Glutamatergic neuron (in vitro differentiated cells): Measurements from ENCODE around the gene NPAT. TPM values are rescaled to one million over a fixed set of nuclear protein-coding genes. Genes with fewer than 3 reads are reported as not detected.
A peak's percentile ranks its signal among the peaks of the same experiment; 100 is the strongest.

Experiments
- DNase-seq: peaks from one replicate; pipeline ENCODE4 v3.0.0; 2022
- H3K27ac Mint-ChIP-seq: one replicate; pipeline ENCODE4 v1.8.0; 2020; ENCODE audit warnings: mild to moderate bottlenecking, mixed read lengths, inconsistent platforms; ENCODE audit not compliant: unreplicated experiment
- H3K27me3 Mint-ChIP-seq: one replicate; pipeline ENCODE4 v1.8.0; 2020; ENCODE audit warnings: mild to moderate bottlenecking, moderate library complexity, mixed read lengths, inconsistent platforms; ENCODE audit not compliant: unreplicated experiment
- H3K36me3 Mint-ChIP-seq: one replicate; pipeline ENCODE4 v1.8.0; 2020; ENCODE audit warnings: mild to moderate bottlenecking, mixed read lengths, inconsistent platforms; ENCODE audit not compliant: unreplicated experiment
- H3K4me1 Mint-ChIP-seq: one replicate; pipeline ENCODE4 v1.8.0; 2020; ENCODE audit warnings: mild to moderate bottlenecking, low read depth, mixed read lengths, inconsistent platforms; ENCODE audit not compliant: unreplicated experiment
- H3K4me3 Mint-ChIP-seq: one replicate; pipeline ENCODE4 v1.8.0; 2020; ENCODE audit warnings: mild to moderate bottlenecking, mixed read lengths, inconsistent platforms; ENCODE audit not compliant: unreplicated experiment
- H3K9me3 Mint-ChIP-seq: one replicate; pipeline ENCODE4 v1.8.0; 2020; ENCODE audit warnings: mild to moderate bottlenecking, moderate library complexity, mixed read lengths, inconsistent platforms; ENCODE audit not compliant: unreplicated experiment
- CTCF ChIP-seq: fragments of 200-600 bp; sonication (generic); IDR thresholded peaks from one replicate; pipeline ENCODE4 v1.5.0; 2021; ENCODE audit not compliant: partially characterized antibody, unreplicated experiment
- long read RNA-seq: library from polyadenylated mRNA; unstranded; transcript quantifications from one replicate; pipeline ENCODE4 v2.0.0, GENCODE V29; 2020; ENCODE audit not compliant: unreplicated experiment
- total RNA-seq: library from RNA; stranded (reverse); fragmentation: NEBNext Ultra II Directional; extraction: Animal tissue kit (Norgen Biotek cat#: 25700); gene quantifications from one replicate; pipeline ENCODE4 v1.2.1, GENCODE V29; 2021; ENCODE audit not compliant: unreplicated experiment

NPAT gene
- 16.3 TPM for total RNA-seq
- long read RNA-seq, partial matches to known transcripts, result 1 of 1 reads
- long read RNA-seq, other reads (novel, unspliced or antisense), result 0 of 1 reads

- Mint-ChIP-seq H3K9me3 (peaks cover 10% of the 10 kb centered on the region), H3K4me1 (peaks cover 43% of the 10 kb centered on the region), H3K27me3 (no peaks in the 10 kb centered on the region), H3K27ac (no peak within 1 kb of the TSS), H3K36me3 (no peaks in the 10 kb centered on the region), H3K4me3 (no peak within 1 kb of the TSS)
- peak; percentile 99 for DNase-seq
- peak; percentile 40 for TF ChIP-seq CTCF
Observed at GRCh38 chr11:108222574-108223347, at the start of gene NPAT, which contains the start of gene ATM. TSS of gene NPAT (minus strand) at chr11:108222638. CDS start at chr11:108222536, 102 bp downstream. TSS of gene ATM (plus strand) at chr11:108223067. CDS start at chr11:108227625, 4,558 bp downstream.

GRCh38 chr11:108269583-108269982 lies 47.1 kb upstream of the NPAT start:
- Mint-ChIP-seq H3K27me3 (peaks cover 1% of the 10 kb centered on the region), H3K4me1 (peaks cover 2% of the 10 kb centered on the region), H3K9me3 (peaks cover 5% of the 10 kb centered on the region), H3K36me3 (peaks cover 17% of the 10 kb centered on the region), H3K4me3 (no peak overlapping the region), H3K27ac (no peak overlapping the region)
- no peak for DNase-seq
- no peak for TF ChIP-seq CTCF

- Mint-ChIP-seq H3K9me3 (no peaks in the 10 kb centered on the region), H3K27me3 (no peaks in the 10 kb centered on the region), H3K36me3 (peaks cover 5% of the 10 kb centered on the region), H3K4me3 (no peak overlapping the region), H3K4me1 (no peaks in the 10 kb centered on the region), H3K27ac (no peak overlapping the region)
- no peak for TF ChIP-seq CTCF
- no peak for DNase-seq
Observed at GRCh38 chr11:108253176-108253575, 30.7 kb upstream of the NPAT start.

- no peak for DNase-seq
- Mint-ChIP-seq H3K4me3 (no peak overlapping the region), H3K27ac (no peak overlapping the region), H3K36me3 (no peaks in the 10 kb centered on the region), H3K27me3 (no peaks in the 10 kb centered on the region), H3K9me3 (no peaks in the 10 kb centered on the region), H3K4me1 (no peaks in the 10 kb centered on the region)
- TF ChIP-seq CTCF, result no peak
Observed at GRCh38 chr11:108246885-108247284, 24.4 kb upstream of the NPAT start.

- Mint-ChIP-seq H3K36me3 (no peaks in the 10 kb centered on the region), H3K27me3 (no peaks in the 10 kb centered on the region), H3K4me3 (no peak overlapping the region), H3K4me1 (no peaks in the 10 kb centered on the region), H3K9me3 (no peaks in the 10 kb centered on the region), H3K27ac (no peak overlapping the region)
- no peak for DNase-seq
- no peak for TF ChIP-seq CTCF
Observed at GRCh38 chr11:108246308-108246707, 23.9 kb upstream of the NPAT start.
